GM18517 (cell line): ENCODE data around the gene CNTNAP2.
"Not testable (repeated sequence)": the region's sequence is repeated elsewhere in the genome, so short reads cannot be mapped to it uniquely, and the experiment has no call there.

Experiments used
- ATAC-seq: cut with Tn5 transposase; IDR thresholded peaks from one replicate; pipeline ENCODE4 v1.9.1; 2021; ENCODE audit warnings: mild to moderate bottlenecking, moderate library complexity; ENCODE audit not compliant: unreplicated experiment

The CNTNAP2 gene

DNA sequence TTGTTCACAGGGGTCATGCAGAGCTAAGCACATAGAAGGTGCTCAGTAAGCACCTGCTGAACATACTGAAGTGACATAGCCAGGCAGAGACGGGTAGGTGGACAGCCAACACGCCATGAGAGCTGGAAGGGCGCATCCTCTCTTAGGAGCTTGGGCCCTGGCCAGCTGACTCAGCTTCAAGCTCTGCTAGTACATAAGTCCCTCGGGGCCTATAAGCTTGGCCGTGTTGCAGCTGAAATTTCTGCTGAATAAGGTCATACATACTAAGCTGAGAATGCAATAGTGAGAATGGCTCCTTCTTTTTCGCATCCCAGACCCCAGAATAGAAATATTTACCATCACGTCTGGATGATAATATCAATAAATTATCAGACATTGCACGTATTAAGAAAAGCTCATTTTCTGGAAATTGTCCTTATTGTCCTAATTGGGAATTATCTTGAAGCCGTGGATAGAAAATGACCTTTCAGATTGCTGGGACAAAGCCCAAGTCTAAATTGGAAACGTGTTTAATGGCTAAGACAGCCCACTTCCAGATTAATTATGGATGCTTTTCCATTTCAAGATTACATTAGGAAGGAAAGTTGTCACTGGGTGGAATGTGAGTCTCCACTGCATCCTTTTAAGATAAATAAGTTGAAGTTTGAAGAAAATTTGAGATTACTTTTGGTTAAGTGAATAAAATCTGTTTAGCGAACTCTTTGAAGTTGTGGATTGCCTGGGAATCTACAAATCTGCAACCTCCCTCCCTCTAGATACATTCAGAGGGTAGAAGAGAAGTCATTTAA is 2186.9 kb downstream of the CNTNAP2 start:
- ATAC-seq = no peak

DNA sequence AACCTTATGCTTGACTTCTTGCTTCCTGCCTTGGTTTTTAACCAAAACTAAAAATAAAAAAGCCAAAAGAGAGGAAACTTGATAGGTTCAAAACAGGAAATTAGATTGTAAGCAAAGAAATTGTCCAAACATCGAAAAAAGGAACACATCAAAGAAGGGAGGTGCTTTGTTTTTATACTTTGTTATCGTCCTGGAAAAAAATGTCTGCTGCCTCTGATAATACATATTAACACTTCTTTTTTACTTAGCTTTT is 2187.4 kb downstream of the CNTNAP2 start:
- ATAC-seq = no peak

DNA sequence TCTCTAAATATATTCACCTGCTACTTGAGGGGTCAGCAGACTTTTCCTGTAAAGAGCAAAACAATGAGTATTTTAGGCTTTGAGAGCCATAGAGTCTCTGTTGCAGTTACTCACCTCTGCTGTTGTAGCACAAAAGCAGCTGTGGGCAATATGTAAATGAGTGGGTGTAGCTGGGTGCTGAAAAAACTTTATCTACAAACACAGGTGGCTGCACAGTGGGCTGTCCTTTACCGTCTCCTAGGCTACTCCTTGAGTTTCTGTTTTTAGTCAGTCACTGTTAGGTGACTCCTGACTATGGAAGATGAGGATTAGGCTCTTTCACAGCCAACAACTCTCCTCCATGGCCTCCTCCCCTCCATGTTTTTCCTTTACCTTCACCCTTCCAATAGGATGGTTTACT is 2187.9 kb downstream of the CNTNAP2 start:
- peak; percentile 58 for ATAC-seq

DNA sequence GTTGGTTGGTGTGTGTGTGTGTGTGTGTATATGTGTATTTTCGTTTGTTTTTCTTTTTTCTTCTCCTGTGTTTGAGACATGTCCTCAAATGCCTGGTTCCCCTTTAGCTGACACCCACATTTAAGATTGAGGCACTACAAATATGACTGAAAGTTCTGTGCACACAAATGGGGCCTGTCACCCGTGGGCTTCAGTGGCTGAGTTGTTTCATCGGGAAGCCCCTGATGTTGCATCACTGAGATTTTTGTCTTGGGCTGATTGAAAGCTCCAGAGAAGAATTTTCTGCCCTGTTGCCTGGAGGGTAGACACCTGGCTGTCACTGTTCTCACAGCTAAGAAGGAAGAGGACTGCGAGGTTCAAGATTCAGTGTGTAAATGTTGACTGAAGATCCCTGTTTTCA is 2190.2 kb downstream of the CNTNAP2 start:
- peak; percentile 67 for ATAC-seq

DNA sequence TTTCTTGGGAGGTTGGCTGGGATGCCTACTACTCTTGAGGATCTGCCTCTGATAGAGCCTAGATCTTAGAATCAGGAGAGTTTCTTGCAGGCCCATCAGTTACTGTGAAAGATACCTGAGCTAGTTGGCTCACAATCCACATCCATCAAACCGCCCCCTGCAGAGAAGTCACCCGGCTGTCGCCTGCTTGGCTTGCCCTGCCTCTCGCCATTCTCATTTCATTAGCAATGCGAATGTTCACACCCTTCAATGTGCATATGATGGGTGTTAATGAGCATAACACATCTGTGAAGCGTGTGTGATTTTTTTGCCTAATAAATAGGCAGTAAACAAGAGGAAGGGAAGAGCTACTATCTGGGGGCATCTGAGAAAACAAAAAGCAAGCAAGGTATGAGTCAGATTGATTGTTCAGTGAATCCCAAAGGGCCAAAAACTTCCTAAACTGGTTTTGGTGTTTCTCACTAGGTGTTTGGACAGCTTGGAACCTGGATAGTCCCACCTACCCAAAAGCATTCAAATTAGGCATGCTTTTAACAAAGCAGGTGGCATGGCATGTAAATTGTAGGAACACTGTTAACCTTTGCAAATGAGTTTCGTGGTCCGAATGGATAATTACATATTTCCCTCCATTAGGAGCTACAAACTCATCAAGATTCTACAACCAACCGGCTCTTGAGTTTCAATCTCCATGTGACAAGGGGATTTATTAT is 2201.7 kb downstream of the CNTNAP2 start:
- no peak for ATAC-seq

DNA sequence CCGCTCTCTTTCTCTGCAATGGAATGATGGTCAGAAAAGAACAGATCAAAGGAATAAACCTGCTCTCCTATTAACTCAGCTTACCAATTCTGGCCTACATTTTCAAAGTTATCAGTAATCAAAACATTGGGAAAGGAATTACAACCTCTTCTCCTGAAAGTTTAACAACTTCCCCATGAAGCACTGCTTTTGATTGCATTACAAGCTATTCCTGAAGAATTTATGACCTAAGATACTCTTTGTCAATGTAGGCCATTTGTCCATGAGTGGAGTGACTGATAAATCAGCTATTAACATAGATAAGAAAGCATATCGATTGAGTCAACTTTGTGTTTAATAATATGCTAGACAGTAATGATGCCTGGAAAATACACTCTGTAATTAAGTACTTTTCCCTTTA is 2202.2 kb downstream of the CNTNAP2 start:
- ATAC-seq = no peak

DNA sequence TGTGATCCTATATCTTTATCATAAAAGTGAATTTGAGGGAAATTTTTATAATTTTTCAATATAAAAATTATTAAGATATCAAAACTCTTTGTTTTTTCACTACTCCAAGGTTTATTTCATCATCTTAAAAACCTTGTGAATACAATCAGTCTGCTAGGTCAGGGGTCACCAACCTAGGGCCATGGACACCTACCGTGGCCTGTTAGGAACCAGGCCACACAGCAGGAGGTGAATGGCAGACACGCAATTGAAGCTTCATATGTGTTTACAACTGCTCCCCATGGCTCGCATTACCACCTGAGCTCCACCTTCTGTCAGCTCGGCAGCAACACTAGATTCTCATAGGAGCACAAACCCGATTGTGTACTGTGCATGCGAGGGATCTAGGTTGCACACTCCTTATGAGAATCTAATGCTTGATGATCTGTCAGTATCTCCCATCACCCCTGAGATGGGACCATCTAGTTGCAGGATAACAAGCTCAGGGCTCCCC is 2202.8 kb downstream of the CNTNAP2 start:
- no peak for ATAC-seq

DNA sequence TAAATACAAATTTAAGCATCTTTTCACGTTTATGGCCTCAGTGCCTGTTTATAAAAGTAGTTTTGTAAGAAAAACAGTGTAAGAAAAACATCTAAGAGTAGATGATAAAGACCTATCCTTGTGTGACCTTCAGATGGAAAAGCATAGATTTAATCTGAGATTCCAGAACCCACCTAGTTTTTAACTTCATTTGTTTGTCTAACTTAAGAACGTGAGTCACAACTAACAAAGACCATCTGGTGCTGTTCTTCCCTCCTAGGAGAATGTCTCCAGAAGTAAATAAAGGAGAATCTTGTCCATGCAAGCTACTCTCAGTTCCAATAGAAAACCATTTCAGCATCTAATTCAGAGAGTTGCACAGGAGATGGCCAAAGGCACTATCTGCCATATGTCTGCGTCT is 2208.6 kb downstream of the CNTNAP2 start:
- ATAC-seq = no peak

DNA sequence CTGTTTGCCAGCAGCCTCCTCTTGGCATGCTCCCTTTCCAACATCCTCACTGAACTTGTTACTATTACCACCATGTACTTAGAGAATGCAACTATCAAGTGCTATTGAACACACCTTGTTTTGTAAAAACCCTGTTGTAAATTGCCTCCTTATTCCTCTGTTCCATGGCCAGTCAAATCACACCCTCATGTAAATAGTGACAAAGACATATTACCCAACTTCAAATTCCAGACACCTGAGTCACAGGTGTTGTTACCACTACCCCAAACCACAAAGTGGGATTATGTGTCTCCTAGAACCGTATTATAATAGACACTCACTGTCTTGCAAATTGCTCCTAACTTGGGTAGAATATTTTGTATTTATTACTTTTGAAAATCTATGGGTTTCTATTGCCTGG is 2210.8 kb downstream of the CNTNAP2 start:
- no peak for ATAC-seq

DNA sequence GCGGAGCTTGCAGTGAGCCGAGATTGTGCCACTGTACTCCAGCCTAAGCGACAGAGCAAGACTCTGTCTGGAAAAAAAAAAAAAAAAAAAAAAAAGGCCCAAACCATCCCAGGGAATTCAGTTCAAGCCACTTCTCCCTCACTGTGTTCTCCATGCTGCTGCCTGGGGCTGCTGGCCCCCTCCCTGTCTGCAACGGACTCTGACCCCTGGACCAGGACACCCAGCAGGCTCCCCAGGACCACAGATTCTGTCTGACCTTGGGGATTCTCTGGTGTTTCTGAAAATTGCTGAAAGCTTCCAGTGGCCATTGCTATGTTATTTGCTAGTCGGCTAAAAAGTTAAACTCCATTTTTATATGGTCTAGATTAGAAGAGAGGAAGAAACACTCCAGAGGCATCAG is 2212.3 kb downstream of the CNTNAP2 start:
- no peak for ATAC-seq

DNA sequence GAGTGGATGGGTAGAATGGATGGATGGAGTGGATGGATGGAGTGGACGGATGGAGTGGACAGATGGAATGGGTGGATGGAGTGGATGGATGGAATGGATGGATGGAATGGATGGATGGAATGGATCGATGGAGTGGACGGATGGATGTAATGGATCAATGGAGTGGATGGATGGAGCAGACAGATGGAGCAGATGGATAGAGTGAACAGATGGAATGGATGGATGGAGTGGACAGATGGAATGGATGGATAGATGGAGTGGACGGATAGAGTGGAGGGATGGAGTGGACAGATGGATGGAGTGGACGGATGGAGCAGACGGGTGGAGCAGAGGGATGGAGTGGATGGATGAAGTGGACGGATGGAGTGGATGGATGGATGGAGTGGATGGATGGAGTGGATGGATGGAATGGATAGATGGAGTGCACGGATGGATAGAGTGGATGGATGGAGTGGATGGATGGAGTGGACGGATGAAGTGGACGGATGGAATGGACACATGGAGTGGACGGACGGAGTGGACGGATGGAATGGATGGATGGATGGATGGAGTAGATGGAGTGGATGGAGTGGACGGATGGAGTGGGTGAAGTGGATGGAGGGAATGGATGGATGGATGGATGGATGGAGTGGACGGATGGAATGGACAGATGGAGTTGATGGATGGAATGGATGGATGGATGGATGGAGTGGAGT is 2213.7 kb downstream of the CNTNAP2 start:
- no peak for ATAC-seq

DNA sequence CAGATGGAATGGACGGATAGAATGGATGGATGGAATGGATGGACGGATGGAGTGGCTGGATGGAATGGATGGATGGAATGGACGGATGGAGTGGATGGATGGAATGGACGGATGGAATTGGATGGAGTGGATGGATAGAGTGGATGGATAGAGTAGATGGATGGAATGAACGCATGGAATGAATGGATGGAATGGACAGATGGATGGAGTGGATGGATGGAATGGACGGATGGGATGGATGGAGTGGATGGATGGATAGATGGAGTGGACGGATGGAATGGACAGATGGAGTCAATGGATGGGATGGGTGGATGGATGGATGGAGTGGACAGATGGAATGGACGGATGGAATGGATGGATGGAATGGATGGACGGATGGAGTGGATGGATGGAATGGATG is 2214.2 kb downstream of the CNTNAP2 start:
- ATAC-seq = no peak

DNA sequence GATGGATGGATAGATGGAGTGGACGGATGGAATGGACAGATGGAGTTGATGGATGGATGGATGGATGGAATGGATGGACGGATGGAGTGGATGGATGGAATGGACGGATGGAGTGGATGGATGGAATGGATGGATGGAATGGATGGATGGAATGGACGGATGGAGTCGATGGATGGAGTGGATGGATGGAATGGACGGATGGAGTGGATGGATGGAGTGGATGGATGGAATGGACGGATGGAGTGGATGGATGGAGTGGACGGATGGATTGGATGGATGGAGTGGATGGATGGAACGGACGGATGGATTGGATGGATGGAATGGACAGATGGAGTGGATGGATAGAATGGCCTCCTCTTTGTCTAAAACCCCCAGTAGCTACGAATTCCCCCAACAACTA is 2214.9 kb downstream of the CNTNAP2 start:
- ATAC-seq = not testable (repeated sequence)

DNA sequence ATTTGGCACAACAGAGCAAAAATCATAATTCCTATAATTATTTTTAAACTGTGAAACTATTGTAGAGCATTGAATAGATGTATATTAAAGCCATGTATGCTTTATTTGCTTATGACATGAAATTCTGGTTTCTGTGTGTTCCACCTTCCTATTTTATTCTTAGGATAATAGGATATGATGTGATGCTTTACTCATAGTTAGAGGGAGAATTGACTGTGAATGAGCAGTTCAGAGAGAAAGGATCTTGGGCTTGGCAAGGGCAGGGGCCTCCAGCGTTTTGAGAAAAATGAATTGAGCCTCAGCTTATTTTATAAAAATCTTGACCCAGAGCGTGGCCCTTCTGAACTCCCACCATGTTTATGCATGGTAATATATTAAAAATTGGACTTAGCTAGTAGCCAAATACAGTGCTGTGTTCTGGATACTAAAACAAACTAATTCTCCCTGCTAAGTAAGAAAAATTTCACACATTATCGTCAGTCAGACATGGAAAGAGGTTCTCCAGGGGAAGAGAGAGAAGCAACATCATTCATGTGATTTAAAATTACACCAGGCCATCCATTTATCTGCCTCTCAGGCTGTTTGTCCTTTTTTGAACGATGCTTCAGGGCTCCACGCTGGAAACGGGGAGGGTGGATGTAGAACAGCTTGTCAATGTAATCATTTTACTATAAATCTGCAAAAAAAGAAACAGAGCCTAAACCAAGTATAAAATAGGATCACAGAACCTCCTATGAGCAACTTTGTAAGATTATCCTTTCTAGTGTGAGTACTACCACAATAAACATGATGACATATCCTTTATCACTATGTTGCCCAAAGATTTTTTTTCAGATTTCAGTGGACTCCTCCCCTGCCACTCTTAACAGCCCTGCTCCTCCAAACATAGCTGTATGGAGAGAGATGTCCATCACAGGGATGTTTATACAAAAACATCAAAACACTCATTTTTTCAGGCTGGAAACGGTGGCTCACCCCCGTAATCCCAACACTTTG is 2215.9 kb downstream of the CNTNAP2 start:
- no peak for ATAC-seq

DNA sequence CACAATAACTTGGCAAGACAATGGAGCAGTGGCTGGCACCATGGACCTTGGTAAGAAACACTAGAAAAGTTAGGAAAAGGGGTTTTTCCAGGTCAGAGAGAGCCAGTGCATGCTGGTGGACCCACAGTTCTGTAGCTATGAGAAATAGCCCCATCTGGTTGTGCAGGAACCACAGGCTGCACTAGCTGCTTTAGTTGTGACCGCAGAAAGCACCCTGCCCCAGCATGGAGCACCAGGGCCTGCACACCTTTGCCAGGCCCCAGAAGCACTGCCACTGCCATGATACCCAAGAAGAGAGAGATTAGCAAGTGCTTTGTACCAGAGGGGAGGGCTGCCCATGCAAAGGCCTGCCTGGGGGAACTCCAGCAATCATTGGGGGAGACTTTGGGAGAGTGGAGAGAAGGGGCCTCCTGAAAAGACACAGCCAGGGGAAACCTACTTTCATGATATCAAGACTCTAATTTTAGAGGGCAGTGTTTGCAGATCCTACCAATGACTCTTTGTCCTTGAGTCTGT is 2217.9 kb downstream of the CNTNAP2 start:
- no peak for ATAC-seq

DNA sequence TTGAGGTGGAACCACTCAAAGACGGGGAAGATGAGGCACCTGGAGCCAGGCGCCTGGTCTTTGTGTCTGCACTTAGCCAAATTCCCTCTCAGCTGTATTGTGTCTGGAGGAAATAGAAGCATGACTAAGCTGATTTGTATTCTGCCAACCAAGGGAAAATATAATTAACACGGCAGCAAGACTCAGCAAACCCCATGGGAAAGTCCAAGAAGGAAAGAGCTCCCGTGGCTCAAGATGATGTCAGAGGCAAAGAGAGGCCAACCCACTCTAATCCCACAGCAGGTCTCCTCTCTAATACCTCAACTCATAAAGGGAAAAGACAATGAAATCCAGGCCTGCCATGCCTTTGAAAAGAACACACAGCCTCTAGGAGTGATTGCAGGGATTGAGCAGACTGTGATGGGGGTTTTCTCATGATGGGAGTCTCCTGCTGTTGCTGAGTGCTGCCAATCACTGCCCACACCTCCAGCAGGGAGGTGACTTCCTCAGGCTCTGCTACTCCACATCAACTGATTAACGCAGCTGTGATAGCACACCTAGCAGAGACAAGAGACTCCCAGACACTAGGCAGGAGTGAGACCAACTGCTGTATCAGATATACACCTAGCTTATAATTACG is 2218.5 kb downstream of the CNTNAP2 start:
- ATAC-seq = no peak

DNA sequence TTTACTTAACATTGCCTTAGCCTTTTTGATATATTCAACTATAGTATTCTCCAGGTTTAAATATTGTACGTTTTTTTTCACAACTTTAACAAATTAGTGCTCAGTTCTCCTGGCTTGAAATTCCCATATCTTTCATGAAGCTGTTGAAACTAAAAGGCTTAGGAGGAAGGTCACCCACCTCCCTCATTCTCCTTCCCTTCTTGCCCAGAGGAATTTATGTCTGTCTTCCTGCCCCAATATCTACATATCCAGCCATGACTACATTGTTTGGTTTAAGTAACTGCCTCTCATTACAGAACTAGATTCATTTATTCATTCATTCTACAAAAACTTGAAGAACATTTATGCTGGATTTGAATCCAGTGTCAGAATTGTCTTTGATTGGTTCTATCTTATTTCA is 2219.2 kb downstream of the CNTNAP2 start:
- no peak for ATAC-seq

DNA sequence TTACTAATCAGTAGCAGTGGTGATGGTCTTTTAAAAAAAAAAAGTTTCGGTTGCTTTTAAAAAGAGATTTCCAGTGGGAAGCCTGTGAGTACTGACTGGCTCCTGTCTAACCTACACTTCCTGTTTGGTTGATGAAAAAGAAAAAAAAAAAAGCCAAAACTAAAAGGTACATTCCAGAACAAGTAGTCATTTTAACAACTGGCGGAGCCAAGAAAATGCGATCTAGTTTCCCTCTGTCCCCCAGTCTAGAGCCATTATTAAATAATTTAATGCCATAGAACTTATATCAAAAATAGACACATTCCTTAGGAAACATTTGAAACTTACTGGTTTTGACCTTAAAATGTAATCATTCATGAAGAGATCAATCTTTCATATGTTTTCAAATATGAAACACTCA is 2219.8 kb downstream of the CNTNAP2 start:
- ATAC-seq = no peak

DNA sequence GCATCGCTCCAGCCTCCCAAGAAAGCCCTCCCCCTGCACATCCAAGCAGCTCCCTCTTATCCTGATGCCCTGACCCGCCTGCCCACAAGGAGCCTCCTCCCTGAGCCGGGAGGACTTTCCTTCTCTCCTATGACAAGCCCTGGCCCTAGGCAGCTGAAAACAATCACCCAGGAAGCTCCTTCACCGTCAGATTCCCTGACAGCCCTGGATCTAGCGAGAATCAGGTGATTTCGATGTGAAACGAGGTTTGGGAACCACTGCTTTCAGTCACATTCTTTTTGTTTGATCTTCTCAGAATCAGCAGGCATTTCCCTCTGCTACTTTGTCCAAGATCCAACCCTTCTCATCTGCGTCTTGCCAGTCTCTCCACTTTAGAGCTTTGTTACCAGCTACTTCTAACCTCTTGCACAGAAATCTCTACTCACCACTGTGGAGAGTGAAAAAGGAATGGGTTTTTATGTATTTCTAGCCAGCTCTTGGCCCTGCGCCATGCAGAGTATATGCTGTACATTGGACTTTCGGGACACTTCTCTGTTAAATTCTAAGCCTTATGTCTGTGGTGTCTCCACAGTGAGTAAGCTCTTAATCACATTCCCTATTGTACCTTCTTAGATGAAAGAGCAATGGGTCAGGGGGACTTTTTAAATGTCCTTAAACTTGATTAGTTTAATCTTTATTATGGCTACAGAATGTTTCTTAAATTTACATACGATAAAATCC is 2220.8 kb downstream of the CNTNAP2 start:
- no peak for ATAC-seq
